Mammary epithelial cell (primary cell): ENCODE results near the gene HHIP.

Experiments used
- CTCF ChIP-seq, 2 donors: IDR thresholded peaks in 1 of 2; conservative IDR thresholded peaks in 1 of 2; 2 replicates each; pipeline ENCODE4 v1.5.1; 2011 to 2012; ENCODE audit warnings: inconsistent platforms in 2 of 2, low read length in 2 of 2, mild to moderate bottlenecking in 2 of 2, control low read depth in 1 of 2, low read depth in 1 of 2; ENCODE audit not compliant: insufficient read depth in 1 of 2; ENCODE audit errors: extremely low read depth in 1 of 2
- EZH2 ChIP-seq: IDR thresholded peaks from 2 replicates; pipeline ENCODE4 v1.6.1; 2012; ENCODE audit warnings: low read length, inconsistent platforms, borderline replicate concordance

GRCh38 chr4:144648042-144648441, 2.1 kb downstream of the HHIP start:
- TF ChIP-seq CTCF (conservative IDR thresholded peaks at IDR 0.05 in 1 of 2, IDR thresholded peaks at IDR 0.05 in 1 of 2; ENCODE audit: extremely low read depth in 1 of 2, insufficient read depth in 1 of 2, low read depth in 1 of 2, low read length in 2 of 2): no peak
- no peak for TF ChIP-seq EZH2
